Measurements from ENCODE around the gene POLRMT. TPM values are rescaled to one million over a fixed set of nuclear protein-coding genes. Genes with fewer than 3 reads are reported as not detected.

POLRMT gene
- total RNA-seq, 1 experiment from 2014 or later, result 33.2 TPM

- no peak for DNase-seq
- peaks cover 3% of the 10 kb centered on the region for H3K36me3 ChIP-seq
- H3K9me3 ChIP-seq, result no peaks in the 10 kb centered on the region
- H3K4me3 ChIP-seq, result no peak overlapping the region
- H3K27me3 ChIP-seq, result no peaks in the 10 kb centered on the region
These were observed 20.1 kb upstream of the POLRMT start for GRCh38 chr19:653425-653824.

- Histone ChIP-seq H3K36me3 (peaks cover 3% of the 10 kb centered on the region), H3K9me3 (no peaks in the 10 kb centered on the region), H3K27me3 (no peaks in the 10 kb centered on the region), H3K4me3 (no peak overlapping the region)
- DNase-seq, result no peak
These were observed 19.4 kb upstream of the POLRMT start for GRCh38 chr19:652467-653389.

GRCh38 chr19:651991-652390 lies 18.7 kb upstream of the POLRMT start:
- no peaks in the 10 kb centered on the region for H3K9me3 ChIP-seq
- H3K4me3 ChIP-seq, result no peak overlapping the region
- peaks cover 3% of the 10 kb centered on the region for H3K36me3 ChIP-seq
- no peaks in the 10 kb centered on the region for H3K27me3 ChIP-seq
- no peak for DNase-seq

- Histone ChIP-seq H3K4me3 (no peak overlapping the region), H3K27me3 (no peaks in the 10 kb centered on the region), H3K9me3 (no peaks in the 10 kb centered on the region), H3K36me3 (peaks cover 3% of the 10 kb centered on the region)
- no peak for DNase-seq
These were observed 17.9 kb upstream of the POLRMT start for GRCh38 chr19:651114-651818.

GRCh38 chr19:650121-650520 lies 16.8 kb upstream of the POLRMT start:
- H3K4me3 ChIP-seq, result no peak overlapping the region
- peaks cover 3% of the 10 kb centered on the region for H3K36me3 ChIP-seq
- no peaks in the 10 kb centered on the region for H3K27me3 ChIP-seq
- H3K9me3 ChIP-seq, result no peaks in the 10 kb centered on the region
- DNase-seq, result no peak

DNA sequence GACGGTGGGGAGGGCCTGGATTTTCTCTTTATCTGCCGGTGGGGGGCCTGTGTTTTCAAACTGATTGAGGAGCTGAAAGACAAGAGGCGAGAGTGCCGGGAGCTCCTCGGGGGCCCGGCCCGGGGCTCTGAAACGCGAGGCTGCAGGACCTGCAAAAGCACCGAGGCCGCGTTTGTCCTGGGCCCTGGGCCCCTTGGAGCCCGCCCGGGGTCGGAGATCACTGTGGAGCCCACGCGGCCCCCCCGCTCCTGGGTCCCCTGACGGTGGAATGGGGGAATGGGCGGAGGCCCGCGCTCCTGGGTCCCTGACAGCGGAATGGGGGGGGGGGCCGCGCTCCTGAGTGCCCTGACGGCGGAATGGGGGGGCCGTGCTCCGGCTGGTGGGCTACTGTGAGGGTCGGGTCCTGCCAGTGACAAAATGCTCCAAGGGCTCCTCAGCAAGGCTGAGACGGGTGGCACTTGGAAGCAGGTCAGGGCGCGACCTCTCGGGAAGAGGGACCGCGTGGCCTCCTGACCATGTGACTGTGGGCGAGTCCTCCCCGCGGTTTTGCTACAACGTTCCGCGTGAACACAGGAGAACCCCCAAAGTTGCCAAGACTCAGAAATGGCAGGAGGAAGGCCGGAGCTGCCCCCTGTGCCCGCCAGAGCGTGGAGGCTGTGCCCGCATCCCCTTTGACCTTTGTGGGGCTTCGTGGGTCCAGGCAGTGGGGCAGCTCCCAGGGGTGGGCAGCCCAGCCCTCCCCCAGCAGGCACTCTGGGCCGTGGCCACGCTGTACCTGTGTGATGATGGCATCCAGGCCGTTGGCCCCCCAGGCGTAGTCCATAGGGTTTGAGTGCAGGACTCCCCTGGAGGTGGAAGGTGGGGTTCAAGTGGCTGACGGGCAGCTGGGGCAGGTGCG lies 15.8 kb upstream of the POLRMT start:
- H3K4me3 ChIP-seq, result no peak overlapping the region
- H3K36me3 ChIP-seq, result peaks cover 3% of the 10 kb centered on the region; the same call in 1 of the 2 replicates
- H3K9me3 ChIP-seq, result no peaks in the 10 kb centered on the region
- no peaks in the 10 kb centered on the region for H3K27me3 ChIP-seq
- no peak for DNase-seq

- no peak for DNase-seq
These were observed 15.0 kb upstream of the POLRMT start for GRCh38 chr19:648305-648704.

GRCh38 chr19:647566-648284 lies 14.4 kb upstream of the POLRMT start:
- H3K9me3 ChIP-seq, result no peaks in the 10 kb centered on the region
- no peaks in the 10 kb centered on the region for H3K27me3 ChIP-seq
- H3K36me3 ChIP-seq, result no peaks in the 10 kb centered on the region
- DNase-seq, result no peak
- H3K4me3 ChIP-seq, result no peak overlapping the region

More at GRCh38 chr19:648305-648704, 15.0 kb upstream of the POLRMT start:
- no peaks in the 10 kb centered on the region for H3K27me3 ChIP-seq
- H3K9me3 ChIP-seq, result no peaks in the 10 kb centered on the region
- no peaks in the 10 kb centered on the region for H3K36me3 ChIP-seq
- H3K4me3 ChIP-seq, result no peak overlapping the region

DNA sequence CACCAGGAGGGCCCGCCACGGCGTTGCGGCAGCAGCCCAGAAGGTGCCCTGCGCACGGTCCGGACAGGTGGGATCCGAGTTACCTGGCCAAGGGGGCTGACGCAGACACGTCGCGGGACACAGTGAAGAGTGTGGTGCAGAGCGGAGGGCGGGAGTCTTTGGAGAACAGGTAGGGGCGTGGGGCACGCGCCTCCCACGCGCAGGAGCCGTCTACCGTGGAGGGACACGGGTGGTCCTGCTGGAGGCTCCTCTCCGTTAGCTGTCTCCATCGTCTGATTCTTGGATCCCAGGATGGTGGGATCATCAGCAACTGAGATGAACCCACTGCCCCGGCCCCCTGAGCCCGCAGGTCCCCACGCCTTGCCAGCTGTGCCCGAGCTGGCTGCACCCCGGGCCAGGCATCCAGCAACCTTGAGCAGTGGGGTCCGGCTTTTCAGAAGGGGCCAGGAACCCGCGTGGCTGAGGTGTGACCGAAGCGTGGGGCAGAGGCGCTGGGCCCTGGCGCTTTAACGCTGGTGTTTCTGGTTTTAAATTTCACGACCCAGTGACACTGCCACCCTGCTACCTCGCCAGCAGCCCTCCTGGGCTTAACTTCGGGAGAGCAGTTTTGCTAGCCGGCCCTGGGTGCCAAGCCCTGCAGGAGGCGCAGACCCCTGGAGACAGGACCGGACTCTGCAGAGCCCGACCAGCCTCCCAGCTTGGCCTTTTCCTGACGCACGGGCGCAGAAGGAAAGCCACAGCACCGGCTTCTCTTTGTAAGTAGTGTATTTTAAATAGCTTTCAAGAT lies 13.6 kb upstream of the POLRMT start:
- H3K36me3 ChIP-seq, result no peaks in the 10 kb centered on the region
- DNase-seq, result no peak
- H3K4me3 ChIP-seq, result no peak overlapping the region
- H3K27me3 ChIP-seq, result no peaks in the 10 kb centered on the region
- no peaks in the 10 kb centered on the region for H3K9me3 ChIP-seq

DNA sequence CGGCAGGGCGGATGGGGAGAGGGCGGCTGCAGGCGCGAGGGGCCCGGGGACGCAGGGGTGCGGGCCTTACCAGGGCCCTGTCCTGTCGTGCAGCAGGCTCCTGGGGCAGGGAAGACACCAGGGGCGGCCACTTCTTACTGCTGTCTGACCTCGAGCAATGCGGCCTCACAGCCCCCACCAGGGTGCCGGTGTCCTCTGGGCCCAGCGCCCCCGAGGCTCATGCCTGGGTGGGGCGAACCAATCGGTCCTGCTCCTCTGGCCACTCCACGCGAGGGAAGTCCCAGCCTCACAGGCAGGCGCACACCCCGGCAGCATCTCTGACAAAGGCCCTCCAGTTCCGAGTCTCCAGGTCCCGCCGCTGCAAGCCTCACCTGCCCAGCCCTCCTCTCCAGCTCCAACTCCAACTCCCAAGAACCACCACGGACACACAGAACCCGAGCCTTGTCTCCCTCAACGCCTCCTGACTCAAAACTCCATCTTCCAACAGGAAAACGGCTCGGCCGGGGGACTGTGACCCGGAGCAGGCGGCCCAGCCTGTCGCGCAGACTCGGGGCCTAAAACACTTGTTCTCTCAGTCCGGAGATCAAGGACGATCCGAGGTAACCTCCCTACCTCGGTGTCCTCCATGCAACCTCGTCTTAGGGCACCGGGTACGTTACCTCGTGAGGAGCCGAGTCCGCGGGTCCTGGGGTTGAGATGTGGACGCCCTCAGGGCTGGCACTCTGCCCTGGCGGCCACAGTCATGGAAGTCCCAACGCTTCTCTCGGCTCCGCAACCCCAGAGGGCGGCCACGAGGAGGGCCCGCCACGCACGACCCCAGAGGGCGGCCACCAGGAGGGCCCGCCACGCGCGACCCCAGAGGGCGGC lies 12.8 kb upstream of the POLRMT start:
- H3K27me3 ChIP-seq, result no peaks in the 10 kb centered on the region
- no peak overlapping the region for H3K4me3 ChIP-seq
- no peaks in the 10 kb centered on the region for H3K36me3 ChIP-seq
- no peaks in the 10 kb centered on the region for H3K9me3 ChIP-seq
- DNase-seq, result no peak

DNA sequence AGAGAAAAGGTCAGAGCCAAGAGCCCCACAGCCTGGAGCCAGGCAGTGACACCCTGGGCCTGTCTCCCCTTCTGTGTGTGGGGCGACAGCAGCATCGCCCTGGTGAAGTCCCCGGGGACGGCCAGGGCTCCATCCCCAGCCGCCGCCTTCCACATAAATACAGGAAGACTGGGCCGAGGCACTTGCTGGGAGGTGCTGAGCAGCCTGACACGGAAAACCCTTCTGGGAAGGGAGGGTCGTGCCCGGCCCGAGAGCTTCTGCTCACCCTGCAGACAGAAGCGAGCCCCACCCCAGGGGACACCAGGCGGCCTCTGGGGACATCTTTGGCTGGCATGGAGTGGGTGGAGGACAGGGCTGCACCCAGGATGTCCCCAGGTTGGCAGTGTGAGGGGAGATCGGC lies 11.5 kb upstream of the POLRMT start:
- Histone ChIP-seq H3K9me3 (no peaks in the 10 kb centered on the region), H3K36me3 (no peaks in the 10 kb centered on the region), H3K27me3 (no peaks in the 10 kb centered on the region), H3K4me3 (no peak overlapping the region)
- DNase-seq, result no peak

DNA sequence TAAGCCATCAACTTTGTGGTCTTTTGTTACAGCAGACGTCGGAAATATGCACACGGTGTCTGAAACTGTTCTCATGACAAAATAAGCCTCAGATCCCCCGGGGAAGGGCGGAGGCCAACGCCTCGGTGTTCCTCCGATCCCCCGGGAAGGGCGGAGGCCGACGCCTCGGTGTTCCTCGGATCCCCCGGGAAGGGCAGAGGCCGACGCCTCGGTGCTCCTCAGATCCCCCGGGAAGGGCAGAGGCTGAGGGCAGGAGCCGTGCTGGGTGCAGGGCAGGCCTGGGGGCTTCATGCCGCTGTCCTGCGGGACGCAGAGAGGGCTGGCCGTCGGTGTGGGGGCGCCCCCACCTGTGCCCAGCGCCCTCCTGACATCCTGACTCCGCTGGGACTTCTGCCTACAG lies 11.0 kb upstream of the POLRMT start:
- H3K36me3 ChIP-seq, result no peaks in the 10 kb centered on the region
- H3K9me3 ChIP-seq, result no peaks in the 10 kb centered on the region
- DNase-seq, result no peak
- H3K27me3 ChIP-seq, result no peaks in the 10 kb centered on the region
- H3K4me3 ChIP-seq, result no peak overlapping the region

DNA sequence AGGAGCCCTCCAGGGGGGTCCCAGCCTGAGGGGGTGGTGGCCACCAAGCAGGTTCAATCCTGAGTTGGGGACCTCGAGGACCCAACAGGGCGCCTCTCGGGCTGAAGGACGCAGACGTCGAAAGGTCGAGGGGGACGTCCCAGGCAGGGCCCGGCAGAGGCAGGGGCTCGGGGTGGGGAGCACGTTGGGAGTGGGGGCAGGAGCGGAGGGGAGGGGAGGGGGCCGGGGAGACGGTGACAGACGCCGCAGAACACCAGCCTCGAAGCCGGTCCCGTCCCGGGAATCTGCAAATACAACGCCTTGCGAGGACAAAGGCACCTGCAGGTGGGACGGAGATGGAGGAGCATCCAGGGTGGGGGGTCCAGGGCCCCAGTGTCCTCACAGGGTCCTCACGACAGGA lies 10.4 kb upstream of the POLRMT start:
- Histone ChIP-seq H3K27me3 (no peaks in the 10 kb centered on the region), H3K4me3 (no peak overlapping the region), H3K36me3 (no peaks in the 10 kb centered on the region), H3K9me3 (no peaks in the 10 kb centered on the region)
- no peak for DNase-seq

- DNase-seq, result no peak
- Histone ChIP-seq H3K9me3 (no peaks in the 10 kb centered on the region), H3K27me3 (no peaks in the 10 kb centered on the region), H3K4me3 (no peak overlapping the region), H3K36me3 (no peaks in the 10 kb centered on the region)
These were observed 9.7 kb upstream of the POLRMT start for GRCh38 chr19:642767-643727.

Measured in MG63 (cell line).